H9 (cell line): ENCODE results near the gene KCNA4. TPM values are rescaled to one million over a fixed set of nuclear protein-coding genes. Genes with fewer than 3 reads are reported as not detected.

Experiments used
- DNase-seq: peaks from one replicate; pipeline ENCODE4 v3.0.0-alpha.2; 2017
- H2AFZ ChIP-seq: one replicate; pipeline ENCODE4 v1.6.1; 2013; ENCODE audit warnings: mild to moderate bottlenecking, low read length, control low read depth, moderate library complexity
- H2AK5ac ChIP-seq: 2 replicates; pipeline ENCODE4 v1.6.1; 2013; ENCODE audit warnings: low read length, control low read depth, mixed read lengths; ENCODE audit not compliant: insufficient read length
- H2BK120ac ChIP-seq: one replicate; pipeline ENCODE4 v1.6.1; 2013; ENCODE audit warnings: low read depth, mild to moderate bottlenecking, low read length, control low read depth, inconsistent platforms; ENCODE audit not compliant: poor library complexity, severe bottlenecking
- H2BK12ac ChIP-seq: 2 replicates; pipeline ENCODE4 v1.6.1; 2013; ENCODE audit warnings: low read length, control low read depth, mixed read lengths, low read depth; ENCODE audit not compliant: insufficient read length
- H2BK15ac ChIP-seq: 2 replicates; pipeline ENCODE4 v1.6.1; 2013; ENCODE audit warnings: low read depth, low read length, control low read depth
- H2BK20ac ChIP-seq: one replicate; pipeline ENCODE4 v1.6.1; 2013; ENCODE audit warnings: low read depth, mild to moderate bottlenecking, low read length, control low read depth, inconsistent platforms; ENCODE audit not compliant: poor library complexity, severe bottlenecking
- H2BK5ac ChIP-seq: 2 replicates; pipeline ENCODE4 v1.6.1; 2013; ENCODE audit warnings: low read length, control low read depth, mixed read lengths; ENCODE audit not compliant: insufficient read length
- H3K14ac ChIP-seq: 2 replicates; pipeline ENCODE4 v1.6.1; 2013; ENCODE audit warnings: low read length, control low read depth; ENCODE audit not compliant: insufficient read depth
- H3K18ac ChIP-seq: 2 replicates; pipeline ENCODE4 v1.6.1; 2013; ENCODE audit warnings: low read depth, mild to moderate bottlenecking, mixed read lengths, low read length, control low read depth; ENCODE audit not compliant: insufficient read length
- H3K23ac ChIP-seq: 2 replicates; pipeline ENCODE4 v1.6.1; 2013; ENCODE audit warnings: low read length, control low read depth, mixed read lengths, low read depth; ENCODE audit not compliant: insufficient read length
- H3K23me2 ChIP-seq: 2 replicates; pipeline ENCODE4 v1.6.1; 2013; ENCODE audit warnings: low read depth, mild to moderate bottlenecking, mixed read lengths, low read length, control low read depth; ENCODE audit not compliant: insufficient read length, poor library complexity, severe bottlenecking
- H3K27ac ChIP-seq: 2 replicates; pipeline ENCODE4 v1.5.1; 2013; ENCODE audit warnings: low read length, control low read depth, mixed read lengths, low read depth; ENCODE audit not compliant: insufficient read length
- H3K27me3 ChIP-seq: 2 replicates; pipeline ENCODE4 v1.6.1; 2013; ENCODE audit warnings: low read length, control low read depth, inconsistent platforms; ENCODE audit not compliant: insufficient read depth
- H3K4ac ChIP-seq: 2 replicates; pipeline ENCODE4 v1.6.1; 2013; ENCODE audit warnings: low read depth, mild to moderate bottlenecking, control low read depth, inconsistent platforms, low read length, moderate library complexity
- H3K4me1 ChIP-seq: 2 replicates; pipeline ENCODE4 v1.6.1; 2013; ENCODE audit warnings: low read length, control low read depth, inconsistent platforms; ENCODE audit not compliant: insufficient read depth
- H3K4me2 ChIP-seq: 2 replicates; pipeline ENCODE4 v1.6.1; 2013; ENCODE audit warnings: low read length, control low read depth, mixed read lengths; ENCODE audit not compliant: insufficient read length, insufficient read depth
- H3K56ac ChIP-seq: 2 replicates; pipeline ENCODE4 v1.6.1; 2013; ENCODE audit warnings: low read depth, mild to moderate bottlenecking, mixed read lengths, low read length, control low read depth; ENCODE audit not compliant: insufficient read length
- H3K79me1 ChIP-seq: 2 replicates; pipeline ENCODE4 v1.6.1; 2013; ENCODE audit warnings: low read depth, mild to moderate bottlenecking, moderate library complexity, low read length, control low read depth, inconsistent platforms; ENCODE audit not compliant: insufficient read depth, poor library complexity, severe bottlenecking
- H3K79me2 ChIP-seq: 2 replicates; pipeline ENCODE4 v1.6.1; 2013; ENCODE audit warnings: low read length, control low read depth, inconsistent platforms; ENCODE audit not compliant: insufficient read depth
- H3K9ac ChIP-seq: 2 replicates; pipeline ENCODE4 v1.6.1; 2013; ENCODE audit warnings: low read length, control low read depth, mixed read lengths; ENCODE audit not compliant: insufficient read length; ENCODE audit errors: extremely low read depth
- H3K9me3 ChIP-seq: one replicate; pipeline ENCODE4 v1.6.1; 2013; ENCODE audit warnings: low read depth, low read length, inconsistent platforms; ENCODE audit not compliant: control insufficient read depth
- H3T11ph ChIP-seq: one replicate; pipeline ENCODE4 v1.6.1; 2013; ENCODE audit warnings: mild to moderate bottlenecking, low read length, control low read depth, inconsistent platforms
- H4K20me1 ChIP-seq: one replicate; pipeline ENCODE4 v1.6.1; 2013; ENCODE audit not compliant: control insufficient read depth, insufficient read length, insufficient read depth
- H4K5ac ChIP-seq: 2 replicates; pipeline ENCODE4 v1.6.1; 2013; ENCODE audit warnings: low read depth, mild to moderate bottlenecking, mixed read lengths, low read length, control low read depth; ENCODE audit not compliant: insufficient read length
- H4K8ac ChIP-seq: replicated peaks from 2 replicates; pipeline ENCODE4 v1.6.1; 2013; ENCODE audit warnings: low read length, control low read depth, mixed read lengths, low read depth; ENCODE audit not compliant: insufficient read length
- H4K91ac ChIP-seq: 2 replicates; pipeline ENCODE4 v1.6.1; 2013; ENCODE audit warnings: low read depth, mild to moderate bottlenecking, moderate library complexity, mixed read lengths, low read length, control low read depth; ENCODE audit not compliant: insufficient read length
- H3K27ac Mint-ChIP-seq, 3 experiments: 2 replicates in 2 of 3; 3 replicates in 1 of 3; pipeline ENCODE4 v1.8.0; 2020 to 2021; ENCODE audit warnings: mixed read lengths in 3 of 3, mild to moderate bottlenecking in 1 of 3, moderate library complexity in 1 of 3
- H3K27me3 Mint-ChIP-seq: 2 replicates; pipeline ENCODE4 v1.8.0; 2021; ENCODE audit warnings: low read depth, mild to moderate bottlenecking, moderate library complexity, mixed read lengths
- H3K36me3 Mint-ChIP-seq, 3 experiments: 2 replicates in 2 of 3; 3 replicates in 1 of 3; pipeline ENCODE4 v1.8.0; 2020 to 2021; ENCODE audit warnings: low read depth in 3 of 3, mixed read lengths in 3 of 3; ENCODE audit not compliant: insufficient read depth in 1 of 3
- H3K4me1 Mint-ChIP-seq, 2 experiments: 2 replicates each; pipeline ENCODE4 v1.8.0; 2020; ENCODE audit warnings: mixed read lengths in 2 of 2
- H3K4me3 Mint-ChIP-seq, 2 experiments: 2 replicates in 1 of 2; 3 replicates in 1 of 2; pipeline ENCODE4 v1.8.0; 2020 to 2021; ENCODE audit warnings: mild to moderate bottlenecking in 2 of 2, mixed read lengths in 2 of 2, moderate library complexity in 1 of 2
- H3K9me3 Mint-ChIP-seq, 2 experiments: 2 replicates in 1 of 2; 3 replicates in 1 of 2; pipeline ENCODE4 v1.8.0; 2020; ENCODE audit warnings: mild to moderate bottlenecking in 2 of 2, mixed read lengths in 2 of 2, moderate library complexity in 1 of 2
- WGBS: extraction: QIAGEN DNeasy Blood & Tissue Kit; methylation state at CpG from one replicate; pipeline ENCODE4 v1.1.7; 2013; ENCODE audit warnings: missing lambda C conversion rate, low lambda C conversion rate, mixed read lengths; ENCODE audit not compliant: insufficient read length; ENCODE audit errors: extremely low coverage; 5-methylcytosine and 5-hydroxymethylcytosine counted together
- total RNA-seq: library from RNA; stranded (reverse); gene quantifications from 2 replicates; pipeline ENCODE4 v1.2.1, GENCODE V29; 2021
- TF ChIP-seq, protein P1 (sequence below): fragments of 200-600 bp; sonication (generic); conservative IDR thresholded peaks from 3 replicates; pipeline ENCODE4 v1.8.0; 2021; ENCODE audit warnings: antibody characterized with exemption, mild to moderate bottlenecking

The KCNA4 gene
- total RNA-seq, 1 experiment from 2014 or later, result not detected

- H3K23me2 ChIP-seq, result no peaks in the 10 kb centered on the region
- Mint-ChIP-seq H3K4me1 (0 out of 4 replicates have a peak, but pooled peaks cover 0 to 1% of the 10 kb centered on the region in 2 experiments), H3K27me3 (peaks cover 71% of the 10 kb centered on the region), H3K9me3 (no peaks in the 10 kb centered on the region), H3K4me3 (no peak overlapping the region), H3K27ac (no peak overlapping the region), H3K36me3 (no peaks in the 10 kb centered on the region)
- no peak overlapping the region for H4K91ac ChIP-seq
- TF ChIP-seq, protein P1, sequence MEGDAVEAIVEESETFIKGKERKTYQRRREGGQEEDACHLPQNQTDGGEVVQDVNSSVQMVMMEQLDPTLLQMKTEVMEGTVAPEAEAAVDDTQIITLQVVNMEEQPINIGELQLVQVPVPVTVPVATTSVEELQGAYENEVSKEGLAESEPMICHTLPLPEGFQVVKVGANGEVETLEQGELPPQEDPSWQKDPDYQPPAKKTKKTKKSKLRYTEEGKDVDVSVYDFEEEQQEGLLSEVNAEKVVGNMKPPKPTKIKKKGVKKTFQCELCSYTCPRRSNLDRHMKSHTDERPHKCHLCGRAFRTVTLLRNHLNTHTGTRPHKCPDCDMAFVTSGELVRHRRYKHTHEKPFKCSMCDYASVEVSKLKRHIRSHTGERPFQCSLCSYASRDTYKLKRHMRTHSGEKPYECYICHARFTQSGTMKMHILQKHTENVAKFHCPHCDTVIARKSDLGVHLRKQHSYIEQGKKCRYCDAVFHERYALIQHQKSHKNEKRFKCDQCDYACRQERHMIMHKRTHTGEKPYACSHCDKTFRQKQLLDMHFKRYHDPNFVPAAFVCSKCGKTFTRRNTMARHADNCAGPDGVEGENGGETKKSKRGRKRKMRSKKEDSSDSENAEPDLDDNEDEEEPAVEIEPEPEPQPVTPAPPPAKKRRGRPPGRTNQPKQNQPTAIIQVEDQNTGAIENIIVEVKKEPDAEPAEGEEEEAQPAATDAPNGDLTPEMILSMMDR, result no peak
- H3K23ac ChIP-seq, result no peak overlapping the region
- H4K8ac ChIP-seq, result no peak overlapping the region
- no peak overlapping the region for H3K9ac ChIP-seq
- no peak overlapping the region for H3K14ac ChIP-seq
- no CpG with 5 or more reads among the region's 6 CpGs for WGBS
- no peak overlapping the region for H2AFZ ChIP-seq
- no peak for DNase-seq
- H2AK5ac ChIP-seq, result no peak overlapping the region
- H2BK5ac ChIP-seq, result no peak overlapping the region
- no peak overlapping the region for H3K18ac ChIP-seq
- no peak overlapping the region for H2BK20ac ChIP-seq
- H3K79me1 ChIP-seq, result no peaks in the 10 kb centered on the region
- H2BK120ac ChIP-seq, result no peak overlapping the region
- no peak overlapping the region for H2BK12ac ChIP-seq
- H3K79me2 ChIP-seq, result no peaks in the 10 kb centered on the region
- H4K5ac ChIP-seq, result no peak overlapping the region
- no peaks in the 10 kb centered on the region for H3K4me1 ChIP-seq
- H2BK15ac ChIP-seq, result no peak overlapping the region
- no peaks in the 10 kb centered on the region for H4K20me1 ChIP-seq
- no peak overlapping the region for H3T11ph ChIP-seq
- H3K27me3 ChIP-seq, result no peaks in the 10 kb centered on the region; the same call in 1 of the 2 replicates
- no peak overlapping the region for H3K4ac ChIP-seq
- H3K56ac ChIP-seq, result no peak overlapping the region
- no peaks in the 10 kb centered on the region for H3K9me3 ChIP-seq
- H3K27ac ChIP-seq, result no peak overlapping the region
- H3K4me2 ChIP-seq, result no peak overlapping the region
These were observed 28.3 kb upstream of the KCNA4 start for GRCh38 chr11:30045144-30045543.
